ENCODE data around the gene ZNFX1. TPM values are rescaled to one million over a fixed set of nuclear protein-coding genes. Genes with fewer than 3 reads are reported as not detected.

Gene ZNFX1
- total RNA-seq, 1 experiment from 2014 or later: 11.0 TPM

DNA sequence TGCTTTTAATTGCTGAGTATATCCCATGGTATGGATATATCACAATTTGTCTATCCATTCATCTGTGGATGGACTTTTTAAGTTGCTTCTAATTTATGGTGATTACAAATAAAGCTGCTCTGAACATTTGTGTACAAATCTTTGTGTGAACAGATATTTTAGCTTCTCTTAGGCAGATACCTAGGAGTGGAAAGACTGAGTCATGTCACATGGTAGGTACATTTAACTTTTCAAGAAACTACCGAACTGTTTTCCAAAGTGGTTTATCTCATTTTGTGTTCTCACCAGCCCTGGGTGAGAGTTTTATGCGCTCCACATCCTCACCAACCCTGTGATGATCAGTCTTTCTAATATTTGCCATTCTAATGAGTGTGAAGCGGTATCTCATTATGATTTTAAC is 31.0 kb upstream of the ZNFX1 start:
- peaks cover 14% of the 10 kb centered on the region for H3K9me3 Mint-ChIP-seq
- CTCF ChIA-PET: interaction anchor here (1.4 kb wide), 1 partner anchor 10 kb away, joined by 5 read pairs; no protein-coding TSS in a partner anchor
- no peak overlapping the region for H3K27ac Mint-ChIP-seq
- no peaks in the 10 kb centered on the region for H3K36me3 Mint-ChIP-seq
- H3K4me1 Mint-ChIP-seq: peaks cover 10% of the 10 kb centered on the region
- DNase-seq (ENCODE audit: low spot score) (no peak), ATAC-seq (no peak)
- no peak overlapping the region for H3K4me3 Mint-ChIP-seq
- POLR2A ChIA-PET: no interaction called here
- peaks cover 13% of the 10 kb centered on the region; the same call in 1 of the 2 replicates for H3K27me3 Mint-ChIP-seq (ENCODE audit: low read depth)
- TF ChIP-seq, protein P1, sequence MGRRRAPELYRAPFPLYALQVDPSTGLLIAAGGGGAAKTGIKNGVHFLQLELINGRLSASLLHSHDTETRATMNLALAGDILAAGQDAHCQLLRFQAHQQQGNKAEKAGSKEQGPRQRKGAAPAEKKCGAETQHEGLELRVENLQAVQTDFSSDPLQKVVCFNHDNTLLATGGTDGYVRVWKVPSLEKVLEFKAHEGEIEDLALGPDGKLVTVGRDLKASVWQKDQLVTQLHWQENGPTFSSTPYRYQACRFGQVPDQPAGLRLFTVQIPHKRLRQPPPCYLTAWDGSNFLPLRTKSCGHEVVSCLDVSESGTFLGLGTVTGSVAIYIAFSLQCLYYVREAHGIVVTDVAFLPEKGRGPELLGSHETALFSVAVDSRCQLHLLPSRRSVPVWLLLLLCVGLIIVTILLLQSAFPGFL (CRISPR knock-in tag; IDR thresholded peaks at IDR 0.05; ENCODE audit: borderline replicate concordance): no peak
- TF ChIP-seq, protein P2, sequence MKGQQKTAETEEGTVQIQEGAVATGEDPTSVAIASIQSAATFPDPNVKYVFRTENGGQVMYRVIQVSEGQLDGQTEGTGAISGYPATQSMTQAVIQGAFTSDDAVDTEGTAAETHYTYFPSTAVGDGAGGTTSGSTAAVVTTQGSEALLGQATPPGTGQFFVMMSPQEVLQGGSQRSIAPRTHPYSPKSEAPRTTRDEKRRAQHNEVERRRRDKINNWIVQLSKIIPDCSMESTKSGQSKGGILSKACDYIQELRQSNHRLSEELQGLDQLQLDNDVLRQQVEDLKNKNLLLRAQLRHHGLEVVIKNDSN (CRISPR knock-in tag; IDR thresholded peaks at IDR 0.05): no peak
- TF ChIP-seq, protein P3, sequence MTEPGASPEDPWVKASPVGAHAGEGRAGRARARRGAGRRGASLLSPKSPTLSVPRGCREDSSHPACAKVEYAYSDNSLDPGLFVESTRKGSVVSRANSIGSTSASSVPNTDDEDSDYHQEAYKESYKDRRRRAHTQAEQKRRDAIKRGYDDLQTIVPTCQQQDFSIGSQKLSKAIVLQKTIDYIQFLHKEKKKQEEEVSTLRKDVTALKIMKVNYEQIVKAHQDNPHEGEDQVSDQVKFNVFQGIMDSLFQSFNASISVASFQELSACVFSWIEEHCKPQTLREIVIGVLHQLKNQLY (CRISPR knock-in tag; IDR thresholded peaks at IDR 0.05): no peak
- TF ChIP-seq, protein P4, sequence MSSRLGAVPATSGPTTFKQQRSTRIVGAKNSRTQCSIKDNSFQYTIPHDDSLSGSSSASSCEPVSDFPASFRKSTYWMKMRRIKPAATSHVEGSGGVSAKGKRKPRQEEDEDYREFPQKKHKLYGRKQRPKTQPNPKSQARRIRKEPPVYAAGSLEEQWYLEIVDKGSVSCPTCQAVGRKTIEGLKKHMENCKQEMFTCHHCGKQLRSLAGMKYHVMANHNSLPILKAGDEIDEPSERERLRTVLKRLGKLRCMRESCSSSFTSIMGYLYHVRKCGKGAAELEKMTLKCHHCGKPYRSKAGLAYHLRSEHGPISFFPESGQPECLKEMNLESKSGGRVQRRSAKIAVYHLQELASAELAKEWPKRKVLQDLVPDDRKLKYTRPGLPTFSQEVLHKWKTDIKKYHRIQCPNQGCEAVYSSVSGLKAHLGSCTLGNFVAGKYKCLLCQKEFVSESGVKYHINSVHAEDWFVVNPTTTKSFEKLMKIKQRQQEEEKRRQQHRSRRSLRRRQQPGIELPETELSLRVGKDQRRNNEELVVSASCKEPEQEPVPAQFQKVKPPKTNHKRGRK (CRISPR knock-in tag; IDR thresholded peaks at IDR 0.05; ENCODE audit: borderline replicate concordance): no peak
- TF ChIP-seq, protein P5, sequence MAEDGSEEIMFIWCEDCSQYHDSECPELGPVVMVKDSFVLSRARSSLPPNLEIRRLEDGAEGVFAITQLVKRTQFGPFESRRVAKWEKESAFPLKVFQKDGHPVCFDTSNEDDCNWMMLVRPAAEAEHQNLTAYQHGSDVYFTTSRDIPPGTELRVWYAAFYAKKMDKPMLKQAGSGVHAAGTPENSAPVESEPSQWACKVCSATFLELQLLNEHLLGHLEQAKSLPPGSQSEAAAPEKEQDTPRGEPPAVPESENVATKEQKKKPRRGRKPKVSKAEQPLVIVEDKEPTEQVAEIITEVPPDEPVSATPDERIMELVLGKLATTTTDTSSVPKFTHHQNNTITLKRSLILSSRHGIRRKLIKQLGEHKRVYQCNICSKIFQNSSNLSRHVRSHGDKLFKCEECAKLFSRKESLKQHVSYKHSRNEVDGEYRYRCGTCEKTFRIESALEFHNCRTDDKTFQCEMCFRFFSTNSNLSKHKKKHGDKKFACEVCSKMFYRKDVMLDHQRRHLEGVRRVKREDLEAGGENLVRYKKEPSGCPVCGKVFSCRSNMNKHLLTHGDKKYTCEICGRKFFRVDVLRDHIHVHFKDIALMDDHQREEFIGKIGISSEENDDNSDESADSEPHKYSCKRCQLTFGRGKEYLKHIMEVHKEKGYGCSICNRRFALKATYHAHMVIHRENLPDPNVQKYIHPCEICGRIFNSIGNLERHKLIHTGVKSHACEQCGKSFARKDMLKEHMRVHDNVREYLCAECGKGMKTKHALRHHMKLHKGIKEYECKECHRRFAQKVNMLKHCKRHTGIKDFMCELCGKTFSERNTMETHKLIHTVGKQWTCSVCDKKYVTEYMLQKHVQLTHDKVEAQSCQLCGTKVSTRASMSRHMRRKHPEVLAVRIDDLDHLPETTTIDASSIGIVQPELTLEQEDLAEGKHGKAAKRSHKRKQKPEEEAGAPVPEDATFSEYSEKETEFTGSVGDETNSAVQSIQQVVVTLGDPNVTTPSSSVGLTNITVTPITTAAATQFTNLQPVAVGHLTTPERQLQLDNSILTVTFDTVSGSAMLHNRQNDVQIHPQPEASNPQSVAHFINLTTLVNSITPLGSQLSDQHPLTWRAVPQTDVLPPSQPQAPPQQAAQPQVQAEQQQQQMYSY (CRISPR knock-in tag; IDR thresholded peaks at IDR 0.05): no peak
- no peak for TF ChIP-seq FOXK1 (CRISPR knock-in tag; IDR thresholded peaks at IDR 0.05)
- TF ChIP-seq TCF7 (CRISPR knock-in tag; IDR thresholded peaks at IDR 0.05; ENCODE audit: low read depth): no peak
- no peak for TF ChIP-seq ZNF219 (CRISPR knock-in tag; IDR thresholded peaks at IDR 0.05; ENCODE audit: borderline replicate concordance)
- TF ChIP-seq NR2C2 (CRISPR knock-in tag; IDR thresholded peaks at IDR 0.05): no peak
- no peak for TF ChIP-seq SMAD4 (CRISPR knock-in tag; IDR thresholded peaks at IDR 0.05)
- TF ChIP-seq MYBL2 (CRISPR knock-in tag; IDR thresholded peaks at IDR 0.05): no peak
- TF ChIP-seq ZNF317 (CRISPR knock-in tag; IDR thresholded peaks at IDR 0.05; ENCODE audit: borderline replicate concordance, low read depth): no peak
- no peak for TF ChIP-seq NFATC4 (CRISPR knock-in tag; IDR thresholded peaks at IDR 0.05)
- TF ChIP-seq TEAD4 (CRISPR knock-in tag; IDR thresholded peaks at IDR 0.05): no peak
- no peak for TF ChIP-seq RELA (CRISPR knock-in tag; IDR thresholded peaks at IDR 0.05; ENCODE audit: borderline replicate concordance)

DNA sequence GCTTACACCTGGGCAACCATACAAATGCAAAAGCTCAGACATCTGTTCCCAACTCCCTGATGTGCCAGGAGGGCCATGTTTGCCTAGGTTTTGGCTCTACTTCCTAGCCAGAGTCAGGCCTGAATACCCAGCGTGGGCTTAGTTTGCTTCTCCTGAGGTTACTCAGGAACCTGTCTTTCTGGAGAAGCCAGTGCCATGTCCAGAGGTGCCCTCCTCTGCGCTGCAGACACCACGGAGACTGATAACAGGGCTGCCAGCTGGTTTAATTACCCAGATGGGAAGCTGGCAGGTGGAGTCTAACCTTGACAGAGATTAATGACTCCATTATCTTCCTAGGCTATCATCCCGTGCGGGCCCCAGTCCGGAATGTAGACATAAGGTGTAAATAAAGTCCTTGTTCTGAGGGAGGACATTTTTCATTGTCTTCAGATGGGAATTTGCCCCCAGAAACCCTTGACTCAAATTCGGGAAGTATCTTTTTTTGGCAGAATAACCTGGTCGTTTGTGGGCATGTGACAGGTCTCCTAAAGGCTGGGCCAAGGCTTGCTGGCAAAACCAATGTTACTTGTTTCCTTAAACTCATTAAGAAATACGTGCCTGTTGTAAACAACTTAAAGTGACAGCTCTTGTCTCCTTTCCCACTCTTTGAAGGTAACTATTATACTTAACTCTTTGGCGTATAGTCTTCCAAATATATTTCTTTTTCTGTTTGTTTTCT is 29.2 kb upstream of the ZNFX1 start:
- DNase-seq (ENCODE audit: low spot score) (no peak), ATAC-seq (peak; percentile 70)
- Mint-ChIP-seq H3K27me3 (ENCODE audit: low read depth) (peaks cover 6% of the 10 kb centered on the region), H3K36me3 (no peaks in the 10 kb centered on the region), H3K9me3 (peaks cover 14% of the 10 kb centered on the region), H3K4me1 (peaks cover 10% of the 10 kb centered on the region), H3K4me3 (no peak overlapping the region), H3K27ac (0 out of 2 replicates have a peak overlapping the region, but pooled peaks have one; percentile 26)
- ChIA-PET CTCF (interaction anchor here (1.0 kb wide), 2 partner anchors 9 to 13 kb away, joined by 4 to 5 read pairs; no protein-coding TSS in a partner anchor), POLR2A (no interaction called here)
- TF ChIP-seq, protein P6, sequence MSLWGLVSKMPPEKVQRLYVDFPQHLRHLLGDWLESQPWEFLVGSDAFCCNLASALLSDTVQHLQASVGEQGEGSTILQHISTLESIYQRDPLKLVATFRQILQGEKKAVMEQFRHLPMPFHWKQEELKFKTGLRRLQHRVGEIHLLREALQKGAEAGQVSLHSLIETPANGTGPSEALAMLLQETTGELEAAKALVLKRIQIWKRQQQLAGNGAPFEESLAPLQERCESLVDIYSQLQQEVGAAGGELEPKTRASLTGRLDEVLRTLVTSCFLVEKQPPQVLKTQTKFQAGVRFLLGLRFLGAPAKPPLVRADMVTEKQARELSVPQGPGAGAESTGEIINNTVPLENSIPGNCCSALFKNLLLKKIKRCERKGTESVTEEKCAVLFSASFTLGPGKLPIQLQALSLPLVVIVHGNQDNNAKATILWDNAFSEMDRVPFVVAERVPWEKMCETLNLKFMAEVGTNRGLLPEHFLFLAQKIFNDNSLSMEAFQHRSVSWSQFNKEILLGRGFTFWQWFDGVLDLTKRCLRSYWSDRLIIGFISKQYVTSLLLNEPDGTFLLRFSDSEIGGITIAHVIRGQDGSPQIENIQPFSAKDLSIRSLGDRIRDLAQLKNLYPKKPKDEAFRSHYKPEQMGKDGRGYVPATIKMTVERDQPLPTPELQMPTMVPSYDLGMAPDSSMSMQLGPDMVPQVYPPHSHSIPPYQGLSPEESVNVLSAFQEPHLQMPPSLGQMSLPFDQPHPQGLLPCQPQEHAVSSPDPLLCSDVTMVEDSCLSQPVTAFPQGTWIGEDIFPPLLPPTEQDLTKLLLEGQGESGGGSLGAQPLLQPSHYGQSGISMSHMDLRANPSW (CRISPR knock-in tag; conservative IDR thresholded peaks at IDR 0.05; ENCODE audit: low read depth): no peak
- TF ChIP-seq, protein P7, sequence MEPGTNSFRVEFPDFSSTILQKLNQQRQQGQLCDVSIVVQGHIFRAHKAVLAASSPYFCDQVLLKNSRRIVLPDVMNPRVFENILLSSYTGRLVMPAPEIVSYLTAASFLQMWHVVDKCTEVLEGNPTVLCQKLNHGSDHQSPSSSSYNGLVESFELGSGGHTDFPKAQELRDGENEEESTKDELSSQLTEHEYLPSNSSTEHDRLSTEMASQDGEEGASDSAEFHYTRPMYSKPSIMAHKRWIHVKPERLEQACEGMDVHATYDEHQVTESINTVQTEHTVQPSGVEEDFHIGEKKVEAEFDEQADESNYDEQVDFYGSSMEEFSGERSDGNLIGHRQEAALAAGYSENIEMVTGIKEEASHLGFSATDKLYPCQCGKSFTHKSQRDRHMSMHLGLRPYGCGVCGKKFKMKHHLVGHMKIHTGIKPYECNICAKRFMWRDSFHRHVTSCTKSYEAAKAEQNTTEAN (CRISPR knock-in tag; IDR thresholded peaks at IDR 0.05): no peak
- TF ChIP-seq GRHL2 (CRISPR knock-in tag; IDR thresholded peaks at IDR 0.05; ENCODE audit: insufficient replicate concordance, severe bottlenecking): no peak
- no peak for TF ChIP-seq CBFB (CRISPR knock-in tag; IDR thresholded peaks at IDR 0.05; ENCODE audit: low read depth)
- TF ChIP-seq OVOL2 (CRISPR knock-in tag; IDR thresholded peaks at IDR 0.05; ENCODE audit: borderline replicate concordance): no peak

Data from WTC11 (cell line).